Measurements from ENCODE around the gene SMO. TPM values are rescaled to one million over a fixed set of nuclear protein-coding genes. Genes with fewer than 3 reads are reported as not detected.
A peak's percentile ranks its signal among the peaks of the same experiment; 100 is the strongest.

SMO gene
- total RNA-seq: 20.1 and 22.3 TPM in 2 replicates

DNA sequence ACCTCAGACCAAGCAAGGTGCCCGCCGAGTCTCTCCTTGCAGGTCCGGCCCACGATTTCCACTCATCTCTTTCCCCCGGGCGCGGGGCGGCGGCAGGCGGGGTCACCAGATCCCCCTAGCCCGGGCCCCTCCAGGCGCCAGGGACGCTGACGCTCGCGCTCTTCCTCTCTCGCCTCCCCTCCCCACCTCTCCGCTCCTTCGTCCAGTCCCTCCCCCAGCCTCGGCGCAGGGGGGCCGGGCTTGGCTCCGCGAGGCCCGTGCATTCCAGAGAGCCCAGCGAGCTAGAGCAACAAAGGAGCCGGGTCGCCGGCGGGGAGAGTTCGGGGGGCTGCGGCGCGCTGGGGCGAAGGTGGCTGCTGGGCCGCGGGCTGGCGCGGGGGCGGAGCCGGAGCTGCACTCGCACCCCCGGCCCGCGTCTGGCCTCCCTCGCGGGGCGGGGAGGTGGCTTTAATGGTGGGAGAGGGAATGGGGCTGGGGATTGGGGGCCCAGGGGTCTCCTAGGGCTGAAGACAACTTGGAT lies at the start of gene SMO:
SMO (plus strand) TSS at position 262 of the 520 bp plus-strand sequence. CDS start 519 bp downstream, outside the sequence.
- DNase-seq (ENCODE audit: low read depth): no peak
- TF ChIP-seq CTCF (IDR thresholded peaks at IDR 0.05; ENCODE audit: insufficient read depth, low read length, poor library complexity, severe bottlenecking): no peak
- Histone ChIP-seq H3K36me3 (ENCODE audit: control insufficient read depth, insufficient read depth, low read length) (no peaks in the 10 kb centered on the region), H3K4me3 (ENCODE audit: low read depth, low read length) (peak within 1 kb of the TSS; percentile 79), H3K27me3 (ENCODE audit: control insufficient read depth, insufficient read depth, low read length) (no peaks in the 10 kb centered on the region)

GRCh38 chr7:129143724-129144094 lies 44.7 kb upstream of the SMO start:
- Histone ChIP-seq H3K4me3 (ENCODE audit: low read depth, low read length) (no peak overlapping the region), H3K36me3 (ENCODE audit: control insufficient read depth, insufficient read depth, low read length) (no peaks in the 10 kb centered on the region), H3K27me3 (ENCODE audit: control insufficient read depth, insufficient read depth, low read length) (peaks cover 15% of the 10 kb centered on the region)
- no peak for TF ChIP-seq CTCF (IDR thresholded peaks at IDR 0.05; ENCODE audit: insufficient read depth, low read length, poor library complexity, severe bottlenecking)
- no peak for DNase-seq (ENCODE audit: low read depth)

DNA sequence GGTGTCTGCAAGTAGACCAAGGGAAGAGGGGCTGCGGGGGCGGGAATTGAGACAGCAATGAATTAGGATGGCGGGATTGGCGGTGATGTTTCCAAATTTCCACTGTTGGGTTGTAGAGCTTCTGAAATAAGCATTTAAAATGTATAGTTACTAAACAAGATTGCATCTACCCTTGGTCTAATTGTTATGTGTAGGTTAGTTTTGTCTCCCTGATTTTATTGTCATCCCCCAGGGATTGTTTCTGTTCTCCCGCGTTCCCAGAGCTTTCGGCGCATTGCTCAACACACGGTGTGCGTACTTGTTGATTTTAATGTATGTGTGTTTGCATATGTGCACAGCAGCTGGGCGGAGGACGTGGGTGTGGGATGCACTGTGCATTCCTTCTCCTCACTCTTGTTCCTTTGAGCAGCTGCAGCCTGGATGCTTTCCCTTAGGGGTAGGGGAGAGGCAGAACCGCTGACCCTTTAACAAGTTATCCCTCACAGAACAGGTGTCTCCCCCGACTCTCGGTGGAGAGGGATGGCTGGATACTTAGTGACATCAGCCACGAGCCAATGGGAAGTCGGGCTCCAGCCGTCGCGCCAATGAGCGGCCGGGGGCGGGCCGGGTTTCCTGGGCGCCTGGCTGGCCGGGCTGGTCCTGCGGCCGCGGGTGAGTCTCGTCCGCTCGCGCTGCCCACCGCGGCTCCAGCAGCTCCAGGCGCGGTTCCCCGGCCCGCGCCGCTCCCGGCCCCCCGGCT lies 44.2 kb upstream of the SMO start, which contains the start of gene TSPAN33:
TSPAN33 (plus strand) TSS at position 613 of the 739 bp plus-strand sequence. CDS start 274 bp downstream, outside the sequence.
- TF ChIP-seq CTCF (IDR thresholded peaks at IDR 0.05; ENCODE audit: insufficient read depth, low read length, poor library complexity, severe bottlenecking): no peak
- DNase-seq (ENCODE audit: low read depth): no peak
- peak within 1 kb of the TSS; percentile 49 for H3K4me3 ChIP-seq (ENCODE audit: low read depth, low read length)
- no peaks in the 10 kb centered on the region for H3K36me3 ChIP-seq (ENCODE audit: control insufficient read depth, insufficient read depth, low read length)
- H3K27me3 ChIP-seq (ENCODE audit: control insufficient read depth, insufficient read depth, low read length): peaks cover 15% of the 10 kb centered on the region

DNA sequence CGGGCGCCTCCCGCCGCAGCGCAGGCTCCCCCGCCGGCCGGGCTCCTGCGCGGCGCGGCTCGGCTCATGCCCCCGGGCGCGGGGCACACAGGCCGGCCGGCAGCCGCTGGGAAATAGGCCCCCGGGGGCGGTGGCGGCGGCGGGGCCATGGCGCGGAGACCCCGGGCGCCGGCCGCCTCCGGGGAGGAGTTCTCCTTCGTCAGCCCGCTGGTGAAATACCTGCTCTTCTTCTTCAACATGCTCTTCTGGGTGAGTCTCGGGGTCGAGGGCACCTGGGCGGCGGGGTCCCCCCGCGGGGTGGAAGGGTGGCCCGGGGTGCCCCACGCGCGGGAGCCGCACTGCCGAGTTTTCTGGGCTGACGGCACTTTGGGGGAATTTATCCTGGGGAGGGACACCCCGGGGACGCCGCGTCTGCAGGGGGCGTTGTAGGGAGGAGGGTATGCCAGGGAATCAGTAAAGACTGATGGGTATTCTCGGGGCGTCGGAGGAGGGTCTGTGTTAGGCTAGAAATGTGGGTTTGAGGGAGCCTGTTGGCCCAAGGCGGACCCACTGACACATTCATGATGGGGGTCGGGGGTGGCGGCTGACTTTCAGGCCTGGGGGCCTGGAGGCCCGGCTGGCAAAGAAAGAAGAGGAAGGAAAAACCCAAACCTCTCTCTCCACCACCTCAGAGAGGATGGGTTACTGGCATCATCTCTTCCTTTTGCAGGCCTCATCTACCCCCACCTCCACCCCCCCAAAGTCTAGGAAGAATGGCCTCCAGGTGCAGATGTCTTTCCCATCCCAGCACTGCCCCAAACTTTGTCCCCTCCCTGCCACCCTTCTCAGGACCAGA lies 43.4 kb upstream of the SMO start:
- no peak for DNase-seq (ENCODE audit: low read depth)
- H3K27me3 ChIP-seq (ENCODE audit: control insufficient read depth, insufficient read depth, low read length): peaks cover 15% of the 10 kb centered on the region
- TF ChIP-seq CTCF (IDR thresholded peaks at IDR 0.05; ENCODE audit: insufficient read depth, low read length, poor library complexity, severe bottlenecking): peak; percentile 39
- H3K36me3 ChIP-seq (ENCODE audit: control insufficient read depth, insufficient read depth, low read length): no peaks in the 10 kb centered on the region
- H3K4me3 ChIP-seq (ENCODE audit: low read depth, low read length): peak overlapping the region; percentile 49

- DNase-seq (ENCODE audit: low read depth): no peak
- H3K27me3 ChIP-seq (ENCODE audit: control insufficient read depth, insufficient read depth, low read length): peaks cover 15% of the 10 kb centered on the region
- TF ChIP-seq CTCF (IDR thresholded peaks at IDR 0.05; ENCODE audit: insufficient read depth, low read length, poor library complexity, severe bottlenecking): no peak
- H3K4me3 ChIP-seq (ENCODE audit: low read depth, low read length): no peak overlapping the region
- no peaks in the 10 kb centered on the region for H3K36me3 ChIP-seq (ENCODE audit: control insufficient read depth, insufficient read depth, low read length)
These were observed 42.0 kb upstream of the SMO start for GRCh38 chr7:129146237-129146979.

Data from kidney epithelial cell (primary cell).